Progenitor cell of endocrine pancreas (in vitro differentiated cells): Measurements from ENCODE around the gene STX4. TPM values are rescaled to one million over a fixed set of nuclear protein-coding genes. Genes with fewer than 3 reads are reported as not detected.
"Not testable (repeated sequence)": the region's sequence is repeated elsewhere in the genome, so short reads cannot be mapped to it uniquely, and the experiment has no call there.

ENCODE experiments used
- DNase-seq: peaks from one replicate; pipeline ENCODE4 v3.0.0; 2021; ENCODE audit warnings: low spot score; ENCODE audit not compliant: unreplicated experiment
- H3K27ac Mint-ChIP-seq: 2 replicates; pipeline ENCODE4 v1.8.0; 2021; ENCODE audit warnings: mild to moderate bottlenecking, moderate library complexity, mixed read lengths
- H3K27me3 Mint-ChIP-seq: 2 replicates; pipeline ENCODE4 v1.8.0; 2021; ENCODE audit warnings: mixed read lengths
- H3K36me3 Mint-ChIP-seq: 2 replicates; pipeline ENCODE4 v1.8.0; 2022; ENCODE audit warnings: mixed read lengths; ENCODE audit not compliant: insufficient read depth
- H3K4me1 Mint-ChIP-seq: 2 replicates; pipeline ENCODE4 v1.8.0; 2021; ENCODE audit warnings: low read depth, mixed read lengths
- H3K4me3 Mint-ChIP-seq: 2 replicates; pipeline ENCODE4 v1.8.0; 2021; ENCODE audit warnings: low read depth, mild to moderate bottlenecking, moderate library complexity, mixed read lengths
- H3K9me3 Mint-ChIP-seq: 2 replicates; pipeline ENCODE4 v1.8.0; 2021; ENCODE audit warnings: low read depth, mixed read lengths
- total RNA-seq: library from RNA; stranded (reverse); gene quantifications from 2 replicates; pipeline ENCODE4 v1.2.1, GENCODE V29; 2021
- TF ChIP-seq, protein P1 (sequence below): fragments of 200-600 bp; sonication (generic); IDR thresholded peaks from one replicate; pipeline ENCODE4 v1.5.0; 2021; ENCODE audit warnings: antibody characterized with exemption, mild to moderate bottlenecking; ENCODE audit not compliant: unreplicated experiment

STX4 gene
- total RNA-seq, 1 donor from 2014 or later = 50.3 TPM

GRCh38 chr16:31009120-31009519, 24.2 kb upstream of the STX4 start:
- no peak for DNase-seq
- Mint-ChIP-seq H3K27ac (no peak overlapping the region), H3K4me3 (no peak overlapping the region), H3K9me3 (no peaks in the 10 kb centered on the region), H3K4me1 (peaks cover 2% of the 10 kb centered on the region), H3K27me3 (peaks cover 57% of the 10 kb centered on the region), H3K36me3 (no peaks in the 10 kb centered on the region)
- TF ChIP-seq, protein P1, sequence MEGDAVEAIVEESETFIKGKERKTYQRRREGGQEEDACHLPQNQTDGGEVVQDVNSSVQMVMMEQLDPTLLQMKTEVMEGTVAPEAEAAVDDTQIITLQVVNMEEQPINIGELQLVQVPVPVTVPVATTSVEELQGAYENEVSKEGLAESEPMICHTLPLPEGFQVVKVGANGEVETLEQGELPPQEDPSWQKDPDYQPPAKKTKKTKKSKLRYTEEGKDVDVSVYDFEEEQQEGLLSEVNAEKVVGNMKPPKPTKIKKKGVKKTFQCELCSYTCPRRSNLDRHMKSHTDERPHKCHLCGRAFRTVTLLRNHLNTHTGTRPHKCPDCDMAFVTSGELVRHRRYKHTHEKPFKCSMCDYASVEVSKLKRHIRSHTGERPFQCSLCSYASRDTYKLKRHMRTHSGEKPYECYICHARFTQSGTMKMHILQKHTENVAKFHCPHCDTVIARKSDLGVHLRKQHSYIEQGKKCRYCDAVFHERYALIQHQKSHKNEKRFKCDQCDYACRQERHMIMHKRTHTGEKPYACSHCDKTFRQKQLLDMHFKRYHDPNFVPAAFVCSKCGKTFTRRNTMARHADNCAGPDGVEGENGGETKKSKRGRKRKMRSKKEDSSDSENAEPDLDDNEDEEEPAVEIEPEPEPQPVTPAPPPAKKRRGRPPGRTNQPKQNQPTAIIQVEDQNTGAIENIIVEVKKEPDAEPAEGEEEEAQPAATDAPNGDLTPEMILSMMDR = no peak

DNA sequence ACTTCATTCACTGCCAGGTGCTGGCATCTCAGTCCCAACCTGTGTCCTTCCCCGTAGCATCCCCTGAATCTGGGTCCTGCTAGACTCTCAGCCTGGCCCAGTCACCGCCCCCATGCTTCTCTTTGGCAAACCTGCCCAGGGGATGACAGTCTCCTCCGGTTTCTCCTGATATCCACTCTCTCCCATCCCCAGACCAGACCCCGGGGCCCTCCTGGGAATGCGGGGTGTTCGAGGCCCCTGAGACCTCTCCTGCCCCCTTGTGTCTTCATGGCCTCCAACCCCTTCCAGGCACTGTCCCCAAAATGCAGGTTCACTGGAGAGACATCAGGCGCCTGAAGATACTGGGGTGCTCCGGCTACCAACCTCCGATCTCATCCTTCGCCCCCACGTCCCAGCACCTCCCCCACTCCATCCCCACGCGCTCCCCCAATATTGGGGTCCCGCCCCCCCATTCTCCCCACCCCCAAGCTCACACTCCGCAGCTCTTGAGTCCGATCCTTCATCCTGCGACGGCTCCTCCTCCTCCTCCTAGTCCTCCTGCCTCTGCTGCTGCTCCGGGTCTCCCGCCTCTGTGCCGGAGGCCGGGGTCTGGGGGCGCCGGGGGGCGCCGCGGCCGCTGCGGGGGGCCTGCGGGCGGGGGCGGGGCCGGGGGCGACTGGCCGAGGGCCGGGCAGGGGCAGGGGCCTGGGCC, 23.3 kb upstream of the STX4 start:
- TF ChIP-seq, protein P1 = no peak
- no peak for DNase-seq
- Mint-ChIP-seq H3K4me1 (peaks cover 2% of the 10 kb centered on the region), H3K27me3 (peaks cover 64% of the 10 kb centered on the region), H3K27ac (no peak overlapping the region), H3K9me3 (no peaks in the 10 kb centered on the region), H3K4me3 (peak overlapping the region; percentile 40), H3K36me3 (no peaks in the 10 kb centered on the region)

DNA sequence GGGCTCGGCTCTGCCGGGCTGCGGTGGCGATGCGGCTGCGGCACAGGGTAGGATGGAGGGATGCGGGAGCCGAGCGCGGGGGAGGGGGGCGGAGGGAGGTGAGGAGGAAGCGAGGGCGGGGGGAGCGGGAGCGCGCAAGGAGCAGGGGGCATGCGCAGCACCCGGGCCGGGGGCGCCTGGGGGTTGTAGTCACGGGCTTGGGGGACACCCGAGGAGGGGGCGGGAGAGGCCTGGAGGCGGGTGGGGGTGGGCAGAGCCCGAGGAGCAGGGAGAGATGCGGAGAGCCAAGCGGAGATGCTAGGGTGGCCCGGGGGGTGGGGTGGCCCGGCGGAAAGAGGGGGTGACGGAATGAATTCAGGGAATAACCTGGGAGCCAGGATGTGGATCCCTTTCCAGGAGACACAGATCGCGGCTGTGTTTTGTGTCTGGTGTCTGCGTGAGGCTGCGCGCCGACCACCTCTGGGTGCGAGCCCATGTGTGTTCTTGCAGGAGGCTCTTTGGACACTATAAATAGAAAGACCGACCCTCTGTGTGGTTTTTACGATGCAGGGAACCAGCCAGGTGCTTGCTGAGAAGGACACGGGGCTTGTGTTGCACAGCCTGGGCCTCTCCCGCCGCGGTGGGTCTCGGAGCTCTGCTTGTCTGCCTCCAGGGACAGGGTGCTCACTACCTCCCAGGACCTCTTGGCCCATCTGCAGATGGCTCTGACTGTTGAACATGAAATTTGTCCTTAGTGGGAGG, 22.6 kb upstream of the STX4 start, which contains the start of gene STX1B:
STX1B (minus strand) TSS at position 54 of the 741 bp plus-strand sequence. CDS start 242 bp downstream, outside the sequence.
- H3K27me3 Mint-ChIP-seq = peaks cover 65% of the 10 kb centered on the region
- no peaks in the 10 kb centered on the region for H3K9me3 Mint-ChIP-seq
- TF ChIP-seq, protein P1 = no peak
- no peak for DNase-seq
- H3K27ac Mint-ChIP-seq = no peak within 1 kb of the TSS
- H3K36me3 Mint-ChIP-seq = no peaks in the 10 kb centered on the region
- H3K4me3 Mint-ChIP-seq = peak within 1 kb of the TSS; percentile 64
- peaks cover 2% of the 10 kb centered on the region for H3K4me1 Mint-ChIP-seq

DNA sequence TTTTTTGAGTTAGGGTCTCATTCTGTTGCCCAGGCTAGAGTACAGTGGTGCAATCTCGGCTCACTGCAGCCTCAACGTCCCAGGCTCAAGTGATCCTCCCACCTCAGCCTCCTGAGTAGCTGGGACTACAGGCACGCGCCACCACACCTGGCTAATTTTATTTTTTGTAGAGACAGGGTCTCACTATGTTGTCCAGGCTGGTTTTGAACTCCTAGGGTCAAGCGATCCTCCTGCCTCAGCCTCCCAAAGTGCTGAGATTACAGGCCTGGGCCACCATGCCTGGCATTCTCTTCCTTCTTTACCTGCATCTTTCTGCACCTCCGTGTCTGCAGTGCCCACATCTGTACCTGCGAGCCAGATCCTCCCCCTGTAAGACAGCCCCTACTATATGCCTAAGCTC, 21.5 kb upstream of the STX4 start:
- peaks cover 61% of the 10 kb centered on the region for H3K27me3 Mint-ChIP-seq
- H3K9me3 Mint-ChIP-seq, H3K4me1 Mint-ChIP-seq: not testable (repeated sequence)

DNA sequence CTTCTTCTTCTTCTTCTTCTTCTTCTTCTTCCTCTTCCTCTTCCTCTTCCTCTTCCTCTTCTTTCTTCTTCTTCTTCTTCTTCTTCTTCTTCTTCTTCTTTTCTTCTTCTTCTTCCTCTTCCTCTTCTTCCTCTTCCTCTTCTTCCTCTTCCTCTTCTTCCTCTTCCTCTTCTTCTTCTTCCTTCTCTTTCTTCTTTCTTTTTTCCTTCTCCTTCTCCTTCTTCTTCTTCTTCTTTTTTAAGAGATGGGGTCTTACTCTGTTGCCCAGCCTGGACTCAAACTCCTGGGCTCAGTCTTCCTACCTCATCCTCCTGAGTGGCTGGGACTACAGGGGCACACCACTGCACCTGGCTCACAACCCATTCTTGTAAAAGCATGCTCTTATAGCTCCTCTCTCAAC, 20.1 kb upstream of the STX4 start:
- H3K36me3 Mint-ChIP-seq, H3K9me3 Mint-ChIP-seq, H3K4me1 Mint-ChIP-seq, H3K4me3 Mint-ChIP-seq, DNase-seq, H3K27ac Mint-ChIP-seq: not testable (repeated sequence)
- H3K27me3 Mint-ChIP-seq = peaks cover 60% of the 10 kb centered on the region

More for the DNA sequence above, 21.5 kb upstream of the STX4 start:
- H3K4me3 Mint-ChIP-seq = peak overlapping the region; percentile 37
- not testable (repeated sequence) for H3K27ac Mint-ChIP-seq, DNase-seq, H3K36me3 Mint-ChIP-seq

GRCh38 chr16:31016018-31016417, 17.3 kb upstream of the STX4 start:
- no peaks in the 10 kb centered on the region for H3K36me3 Mint-ChIP-seq
- DNase-seq = no peak
- TF ChIP-seq, protein P1 = no peak
- H3K4me3 Mint-ChIP-seq = no peak overlapping the region
- no peak overlapping the region for H3K27ac Mint-ChIP-seq
- H3K9me3 Mint-ChIP-seq = no peaks in the 10 kb centered on the region
- peaks cover 44% of the 10 kb centered on the region for H3K27me3 Mint-ChIP-seq
- H3K4me1 Mint-ChIP-seq = peaks cover 2% of the 10 kb centered on the region

DNA sequence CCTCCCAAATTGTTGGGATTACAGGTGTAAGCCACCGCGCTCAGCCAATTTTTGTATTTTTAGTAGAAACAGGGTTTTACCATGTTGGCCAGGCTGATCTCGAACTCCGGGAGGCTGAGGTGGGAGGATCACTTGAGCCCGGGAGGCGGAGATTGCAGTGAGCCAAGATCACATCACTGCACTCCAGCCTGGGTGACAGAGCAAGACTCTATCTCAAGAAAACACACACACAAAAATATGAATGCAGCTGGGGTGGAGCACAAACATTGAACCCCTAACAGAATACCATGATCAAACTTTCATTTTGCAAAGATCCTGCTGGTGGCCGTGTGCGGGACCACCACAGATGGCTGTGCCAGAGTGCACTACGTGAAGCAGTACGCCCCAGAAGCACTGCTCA, 15.6 kb upstream of the STX4 start:
- peaks cover 27% of the 10 kb centered on the region for H3K27me3 Mint-ChIP-seq
- not testable (repeated sequence) for DNase-seq, H3K27ac Mint-ChIP-seq, H3K4me3 Mint-ChIP-seq, H3K36me3 Mint-ChIP-seq, H3K9me3 Mint-ChIP-seq, H3K4me1 Mint-ChIP-seq
